Lung (tissue), 12 donors: ENCODE data around the gene BATF3. TPM values are rescaled to one million over a fixed set of nuclear protein-coding genes. Genes with fewer than 3 reads are reported as not detected.

Source experiments
- ATAC-seq: fragments of 200-7000 bp; cut with Tn5 transposase; one replicate; pipeline ENCODE4 v1.9.1; 2020; ENCODE audit warnings: moderate number of reproducible peaks; ENCODE audit not compliant: insufficient read depth, low FRiP score
- DNase-seq, 3 donors: peaks; one replicate each; pipeline ENCODE4 v3.0.0-alpha.2; 2013 to 2017
- H3K27ac ChIP-seq, 2 donors: one replicate each; pipeline ENCODE4 v1.5.1; 2013; ENCODE audit warnings: mild to moderate bottlenecking in 2 of 2, moderate library complexity in 2 of 2, control low read depth in 1 of 2, inconsistent platforms in 1 of 2, low read depth in 1 of 2, low read length in 1 of 2
- H3K27me3 ChIP-seq, 3 donors: one replicate each; pipeline ENCODE4 v1.5.1; 2013; ENCODE audit warnings: low read length in 2 of 3; ENCODE audit not compliant: control insufficient read depth in 3 of 3, insufficient read depth in 3 of 3
- H3K36me3 ChIP-seq, 4 donors: one replicate each; pipeline ENCODE4 v1.5.1; 2013; ENCODE audit warnings: low read length in 4 of 4, mild to moderate bottlenecking in 1 of 4, moderate library complexity in 1 of 4; ENCODE audit not compliant: control insufficient read depth in 4 of 4, insufficient read depth in 4 of 4
- H3K4me1 ChIP-seq, 5 donors: one replicate each; pipeline ENCODE4 v1.5.1; 2013; ENCODE audit warnings: low read length in 5 of 5, mild to moderate bottlenecking in 2 of 5, moderate library complexity in 1 of 5; ENCODE audit not compliant: control insufficient read depth in 5 of 5, insufficient read depth in 5 of 5
- H3K4me3 ChIP-seq: one replicate; pipeline ENCODE4 v1.5.1; 2013; ENCODE audit warnings: mild to moderate bottlenecking, control low read depth, moderate library complexity
- H3K9ac ChIP-seq, 2 donors: one replicate each; pipeline ENCODE4 v1.5.1; 2013; ENCODE audit warnings: low read length in 2 of 2, control low read depth in 1 of 2; ENCODE audit not compliant: insufficient read depth in 1 of 2
- H3K9me3 ChIP-seq, 4 donors: one replicate each; pipeline ENCODE4 v1.5.1; 2013; ENCODE audit warnings: low read length in 3 of 4, mild to moderate bottlenecking in 1 of 4, moderate library complexity in 1 of 4; ENCODE audit not compliant: control insufficient read depth in 4 of 4, insufficient read depth in 3 of 4
- CTCF ChIP-seq: IDR thresholded peaks from 2 replicates; pipeline ENCODE4 v1.5.1; 2012; ENCODE audit warnings: mild to moderate bottlenecking; ENCODE audit errors: control extremely low read depth, extremely low read depth
- WGBS, 2 donors: extraction: QIAGEN DNeasy Blood & Tissue Kit; methylation state at CpG; one replicate each; pipeline ENCODE4 v1.1.7; 2013; 5-methylcytosine and 5-hydroxymethylcytosine counted together
- polyA plus RNA-seq, 2 donors: library from polyadenylated mRNA; stranded (reverse); fragments of 200-250 nt; gene quantifications; one replicate each; pipeline ENCODE4 v1.2.1, GENCODE V29; 2013
- total RNA-seq, 2 donors: library from RNA; depleted of rRNA in 1 of 2; stranded (reverse); fragments of >200 nt in 1 of 2; gene quantifications; one replicate each; pipeline ENCODE4 v1.2.1, GENCODE V29; 2014 to 2021
- donor health status: control.
- donor health status: control.
- donor health status: Bipolar disorder and iron deficiency.
- donor health status: healthy.
- donor health status: DM: yes; HTN: yes; CAD: no.

BATF3 gene
- total and polyA plus RNA-seq, 4 donors = 2.4 to 24.6 (median 10.1) TPM

GRCh38 chr1:212688341-212689047 lies 11.1 kb downstream of the BATF3 start:
- peaks cover 0 to 3% (median 0%) of the 10 kb centered on the region in 3 donors for H3K27me3 ChIP-seq
- H3K4me1 ChIP-seq = peaks cover 0 to 16% (median 8%) of the 10 kb centered on the region in 5 donors
- TF ChIP-seq CTCF = no peak
- WGBS, 2 donors = 77 to 84% methylated on average over 7 of the region's 7 CpGs
- H3K36me3 ChIP-seq = peaks cover 0 to 4% (median 0%) of the 10 kb centered on the region in 4 donors
- H3K4me3 ChIP-seq = no peak overlapping the region
- ATAC-seq (no peak), DNase-seq (peak; percentile 28 to 89 (median 88))
- no peaks in the 10 kb centered on the region for H3K9me3 ChIP-seq
- H3K27ac ChIP-seq = no peak overlapping the region
- H3K9ac ChIP-seq = no peak overlapping the region

DNA sequence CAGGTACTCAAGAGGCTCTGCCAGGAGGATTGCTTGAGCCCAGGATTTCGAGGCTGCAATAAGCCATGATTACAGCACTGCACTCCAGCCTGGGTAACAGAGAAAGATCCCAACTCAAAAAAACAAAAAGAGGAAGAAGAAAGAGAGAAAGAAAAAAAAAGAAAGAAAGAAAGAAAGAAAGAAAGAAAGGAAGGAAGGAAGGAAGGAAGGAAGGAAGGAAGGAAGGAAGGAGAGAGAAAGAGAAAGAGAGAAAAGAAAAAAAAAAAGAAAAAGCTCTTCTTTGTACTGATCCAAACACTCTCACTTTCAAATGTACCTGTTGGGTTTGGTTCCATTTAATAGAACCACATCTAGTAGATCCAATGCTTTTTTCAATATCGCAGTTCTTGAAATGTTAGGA lies 11.8 kb downstream of the BATF3 start:
- H3K4me1 ChIP-seq = peaks cover 0 to 16% (median 8%) of the 10 kb centered on the region in 5 donors
- TF ChIP-seq CTCF = no peak
- no peak overlapping the region for H3K4me3 ChIP-seq
- H3K27ac ChIP-seq = no peak overlapping the region
- DNase-seq (no peak), ATAC-seq (no peak)
- no peaks in the 10 kb centered on the region for H3K27me3 ChIP-seq
- WGBS, 2 donors = 95 to 96% methylated on average over 2 of the region's 2 CpGs
- H3K36me3 ChIP-seq = peaks cover 0 to 4% (median 0%) of the 10 kb centered on the region in 4 donors
- no peak overlapping the region for H3K9ac ChIP-seq
- no peaks in the 10 kb centered on the region for H3K9me3 ChIP-seq

- H3K27ac ChIP-seq = no peak overlapping the region
- H3K9ac ChIP-seq = no peak overlapping the region
- peaks cover 0 to 16% (median 8%) of the 10 kb centered on the region in 5 donors for H3K4me1 ChIP-seq
- ATAC-seq = no peak
- H3K36me3 ChIP-seq = peaks cover 0 to 4% (median 0%) of the 10 kb centered on the region in 4 donors
- WGBS, 2 donors = 97 to 98% methylated on average over 11 of the region's 11 CpGs
- DNase-seq = no peak
- no peak for TF ChIP-seq CTCF
- H3K4me3 ChIP-seq = no peak overlapping the region
- H3K9me3 ChIP-seq = no peaks in the 10 kb centered on the region
- H3K27me3 ChIP-seq = no peaks in the 10 kb centered on the region
These were observed 13.0 kb downstream of the BATF3 start for GRCh38 chr1:212686591-212686990.
